PC-9 (cell line): ENCODE measurements around the gene FAM13C. TPM values are rescaled to one million over a fixed set of nuclear protein-coding genes. Genes with fewer than 3 reads are reported as not detected.

Experiments used
- BruUV-seq: library from RNA; stranded (reverse); fragments of 400-500 nt; replicated peaks from 2 replicates; lab custom pipeline; 2021; lab: Mats Ljungman, UMichigan
- CTCF ChIA-PET: fragments of 300-600 bp; sonication (Branson Sonifier 250); formaldehyde crosslinking; loops from one replicate; lab custom pipeline; 2022; ENCODE audit warnings: antibody characterized with exemption; lab: Charles Lee
- POLR2A ChIA-PET: fragments of 300-600 bp; sonication (Branson Sonifier 250); formaldehyde crosslinking; loops from one replicate; lab custom pipeline; 2022; ENCODE audit warnings: antibody characterized with exemption; ENCODE audit not compliant: unreplicated experiment; lab: Charles Lee
- DNase-seq, 2 experiments: peaks; one replicate each; pipeline versions ENCODE4 v3.0.0 to v3.0.0-alpha.2; 2015 to 2022; ENCODE audit warnings: mixed read lengths in 1 of 2
- H2AFZ ChIP-seq: fragments of 200-600 bp; sonication (generic); 2 replicates; pipeline ENCODE4 v1.8.1; 2017; ENCODE audit warnings: antibody characterized with exemption
- H3F3A ChIP-seq: fragments of 200-600 bp; sonication (generic); 2 replicates; pipeline ENCODE4 v1.8.1; 2017; ENCODE audit warnings: antibody characterized with exemption, mild to moderate bottlenecking, low read depth; ENCODE audit not compliant: insufficient read depth
- H3K27ac ChIP-seq: fragments of 200-600 bp; sonication (generic); 2 replicates; pipeline ENCODE4 v1.6.1; 2016; ENCODE audit warnings: mixed run types
- H3K27me3 ChIP-seq: fragments of 200-600 bp; sonication (generic); 2 replicates; pipeline ENCODE4 v1.6.1; 2016; ENCODE audit warnings: low read depth, mixed run types; ENCODE audit not compliant: insufficient read depth
- H3K36me3 ChIP-seq: fragments of 200-600 bp; sonication (generic); 2 replicates; pipeline ENCODE4 v1.6.1; 2016; ENCODE audit warnings: low read depth, mixed run types
- H3K4me1 ChIP-seq: fragments of 200-600 bp; sonication (generic); replicated peaks from 2 replicates; pipeline ENCODE4 v1.6.1; 2016; ENCODE audit warnings: mixed run types; ENCODE audit not compliant: insufficient read depth
- H3K4me2 ChIP-seq: fragments of 200-600 bp; sonication (generic); 2 replicates; pipeline ENCODE4 v1.6.1; 2017; ENCODE audit warnings: mixed run types
- H3K4me3 ChIP-seq: fragments of 200-600 bp; sonication (generic); 2 replicates; pipeline ENCODE4 v1.6.1; 2016; ENCODE audit warnings: mixed run types
- H3K79me2 ChIP-seq: fragments of 200-600 bp; sonication (generic); 2 replicates; pipeline ENCODE4 v1.6.1; 2017; ENCODE audit warnings: low read depth, mixed run types
- H3K9me2 ChIP-seq: fragments of 200-600 bp; sonication (generic); 2 replicates; pipeline ENCODE4 v1.8.1; 2017; ENCODE audit warnings: mild to moderate bottlenecking; ENCODE audit not compliant: insufficient read depth
- H3K9me3 ChIP-seq: fragments of 200-600 bp; sonication (generic); 2 replicates; pipeline ENCODE4 v1.8.1; 2016; ENCODE audit warnings: low read depth; ENCODE audit not compliant: insufficient read depth
- H4K20me1 ChIP-seq: fragments of 200-600 bp; sonication (generic); 2 replicates; pipeline ENCODE4 v1.8.1; 2017; ENCODE audit not compliant: insufficient read depth
- CTCF ChIP-seq: fragments of 200-600 bp; sonication (generic); conservative IDR thresholded peaks from 2 replicates; pipeline ENCODE4 v1.6.1; 2017; ENCODE audit warnings: mixed run types, antibody characterized with exemption, mild to moderate bottlenecking, moderate library complexity
- EZH2 ChIP-seq: fragments of 200-600 bp; sonication (generic); IDR thresholded peaks from 2 replicates; pipeline ENCODE4 v1.8.0; 2017; ENCODE audit warnings: antibody characterized with exemption, low read depth
- intact Hi-C: fragments of 100-400 bp; cut with micrococcal nuclease; formaldehyde crosslinking; loops from one replicate; pipeline ENCODE4 v1.10.0; 2022; ENCODE audit not compliant: unreplicated experiment
- total RNA-seq: library from RNA; stranded (reverse); gene quantifications from 2 replicates; pipeline ENCODE4 v1.2.3, GENCODE V29; 2021

FAM13C gene
- total RNA-seq, 1 experiment from 2014 or later: not detected

- no TSS peak for BruUV-seq
- Histone ChIP-seq H3K36me3 (no peaks in the 10 kb centered on the region), H3K9me2 (no peaks in the 10 kb centered on the region), H3K9me3 (no peaks in the 10 kb centered on the region), H3K4me2 (no peak overlapping the region), H4K20me1 (no peaks in the 10 kb centered on the region), H3K4me1 (no peaks in the 10 kb centered on the region), H3K27me3 (0 out of 2 replicates have a peak, but pooled peaks cover 3% of the 10 kb centered on the region), H3K79me2 (no peaks in the 10 kb centered on the region), H3K4me3 (no peak overlapping the region), H3K27ac (no peak overlapping the region), H3F3A (no peaks in the 10 kb centered on the region), H2AFZ (no peak overlapping the region)
- CTCF ChIA-PET: no interaction called here
- intact Hi-C loops: no loop called here
- POLR2A ChIA-PET: no interaction called here
- TF ChIP-seq CTCF (no peak), EZH2 (no peak)
- DNase-seq: no peak
Observed at GRCh38 chr10:59265141-59265540, 97.2 kb downstream of the FAM13C start.

DNA sequence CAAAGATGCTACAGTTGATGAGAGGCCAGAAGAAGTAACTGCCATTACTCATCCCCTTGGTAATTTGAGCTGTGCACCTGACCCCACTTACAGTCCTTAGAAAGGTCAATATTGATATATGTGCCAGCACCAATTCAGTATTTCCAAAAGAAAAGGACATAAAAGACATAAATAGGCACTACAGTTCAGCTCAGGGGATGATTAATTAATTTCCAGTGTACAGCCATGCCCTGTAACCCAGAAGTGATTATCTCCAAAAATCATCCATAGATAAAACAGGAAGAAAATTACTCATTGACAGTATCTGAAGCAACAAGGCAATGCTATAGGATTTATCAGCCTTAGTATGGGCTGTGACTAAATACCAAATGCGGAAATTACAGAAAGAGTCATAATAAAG lies 103.5 kb downstream of the FAM13C start:
- no TSS peak for BruUV-seq
- Histone ChIP-seq H4K20me1 (no peaks in the 10 kb centered on the region), H3K9me3 (no peaks in the 10 kb centered on the region), H3K27me3 (no peaks in the 10 kb centered on the region), H3K36me3 (no peaks in the 10 kb centered on the region), H3K9me2 (no peaks in the 10 kb centered on the region), H3K79me2 (no peaks in the 10 kb centered on the region), H3K27ac (no peak overlapping the region), H3K4me1 (no peaks in the 10 kb centered on the region), H3K4me2 (no peak overlapping the region), H2AFZ (no peak overlapping the region), H3K4me3 (no peak overlapping the region), H3F3A (no peaks in the 10 kb centered on the region)
- TF ChIP-seq EZH2: no peak
- TF ChIP-seq CTCF: no peak
- no peak for DNase-seq
- intact Hi-C loops: no loop called here
- ChIA-PET POLR2A (no interaction called here), CTCF (no interaction called here)

DNA sequence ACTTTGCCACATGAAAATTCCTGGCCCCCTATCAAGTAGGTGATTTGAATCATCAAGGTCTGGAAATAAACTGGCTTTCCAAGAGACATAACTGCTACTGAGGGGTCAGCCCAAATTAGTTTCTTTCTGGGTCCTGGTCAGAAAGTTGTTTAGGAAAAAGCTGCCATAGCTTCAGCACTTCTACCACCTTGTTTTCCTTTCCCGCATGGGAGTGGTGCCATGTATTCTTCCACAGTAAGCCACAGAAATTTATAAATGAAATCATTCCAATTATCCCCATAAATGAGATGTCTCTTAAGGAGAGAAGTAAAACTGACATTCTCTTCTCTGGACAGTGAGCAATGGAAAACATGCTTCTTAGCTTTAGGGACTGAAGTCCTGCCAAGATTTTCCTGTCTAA lies 105.1 kb downstream of the FAM13C start:
- no peaks in the 10 kb centered on the region for H3F3A ChIP-seq
- no TSS peak for BruUV-seq
- H3K9me2 ChIP-seq: no peaks in the 10 kb centered on the region
- no peaks in the 10 kb centered on the region for H3K79me2 ChIP-seq
- H3K4me1 ChIP-seq: no peaks in the 10 kb centered on the region
- no peak overlapping the region for H3K27ac ChIP-seq
- H3K27me3 ChIP-seq: no peaks in the 10 kb centered on the region
- TF ChIP-seq EZH2 (no peak), CTCF (no peak)
- H3K9me3 ChIP-seq: no peaks in the 10 kb centered on the region
- H4K20me1 ChIP-seq: no peaks in the 10 kb centered on the region
- CTCF ChIA-PET: no interaction called here
- no peak for DNase-seq
- POLR2A ChIA-PET: no interaction called here
- no peak overlapping the region for H2AFZ ChIP-seq
- H3K4me3 ChIP-seq: no peak overlapping the region
- intact Hi-C loops: no loop called here
- no peaks in the 10 kb centered on the region for H3K36me3 ChIP-seq
- H3K4me2 ChIP-seq: no peak overlapping the region
